ENCODE data around the gene DAP3. TPM values are rescaled to one million over a fixed set of nuclear protein-coding genes. Genes with fewer than 3 reads are reported as not detected.
"Not testable (repeated sequence)": the region's sequence is repeated elsewhere in the genome, so short reads cannot be mapped to it uniquely, and the experiment has no call there.

The DAP3 gene
- total and polyA plus RNA-seq, 9 of the 15 experiments (the other 6 are each of a cell fraction or from before 2014, with no cell fraction given): 155 to 484 (median 298) TPM

DNA sequence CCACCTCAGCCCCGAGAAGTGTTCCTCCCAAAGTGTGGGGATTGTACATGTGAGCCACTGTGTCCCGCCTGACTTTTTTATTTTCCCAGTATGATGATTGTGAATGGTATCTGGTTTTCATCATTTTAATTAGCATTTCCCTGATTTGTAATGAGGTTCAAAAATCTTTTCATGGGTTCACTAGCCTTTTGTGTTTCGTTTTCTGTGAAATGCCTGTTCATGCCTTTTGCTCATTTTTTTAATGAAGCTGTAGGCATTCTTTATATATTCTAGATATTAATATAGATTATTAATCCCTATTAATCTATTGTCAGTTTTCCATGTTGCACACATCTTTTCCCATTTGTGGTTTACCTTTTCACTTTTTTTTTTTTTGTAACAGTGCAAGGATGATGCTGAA lies 20.5 kb downstream of the DAP3 start:
- 0 out of 2 replicates have a peak, but pooled peaks cover 2% of the 10 kb centered on the region for H3K9me3 ChIP-seq (replicated peaks; ENCODE audit: control insufficient read depth, insufficient read depth, low read depth, low read length)
- POLR2A ChIA-PET: no interaction called here
- DNase-seq (ENCODE audit: extremely low read depth in 1 of 4, low spot score in 3 of 4): no peak
- intact Hi-C loops (cut with micrococcal nuclease) (no loop called here), in situ Hi-C loops (cut with MboI) (no loop called here)
- no TSS peak for BruUV-seq (replicated peaks)
- no peaks in the 10 kb centered on the region for H4K20me1 ChIP-seq (replicated peaks; ENCODE audit: control insufficient read depth, insufficient read depth, low read length)
- H3K4me3 ChIP-seq: no peak overlapping the region
- H3K27me3 ChIP-seq (ENCODE audit: control insufficient read depth in 2 of 2, insufficient read depth in 2 of 2, low read length in 2 of 2): no peaks in the 10 kb centered on the region
- CTCF ChIA-PET (ENCODE audit: low intra/inter-chr PET ratio): no interaction called here
- no peak overlapping the region for H3K4me2 ChIP-seq (ENCODE audit: insufficient read depth, low read length)
- no peaks in the 10 kb centered on the region for H3K9me1 ChIP-seq (ENCODE audit: control insufficient read depth, insufficient read depth, low read length)
- H3K27ac ChIP-seq (ENCODE audit: extremely low read depth, low read depth, low read length): no peak overlapping the region
- 100% methylated on average over 3 of the region's 3 CpGs for WGBS (ENCODE audit: insufficient coverage, low coverage, missing lambda C conversion rate)
- no peak overlapping the region for H2AFZ ChIP-seq (ENCODE audit: low read depth, low read length)
- no peak for ATAC-seq
- H3K4me1 ChIP-seq (replicated peaks in 1 of 2; ENCODE audit: control insufficient read depth in 2 of 2, insufficient read depth in 2 of 2, low read length in 2 of 2): no peaks in the 10 kb centered on the region
- H3K79me2 ChIP-seq (ENCODE audit: control insufficient read depth, insufficient read depth, low read length): peaks cover 74% of the 10 kb centered on the region
- peaks cover 56% of the 10 kb centered on the region for H3K36me3 ChIP-seq (ENCODE audit: control insufficient read depth, insufficient read depth, low read length)
- no peak for FAIRE-seq
- H3K9ac ChIP-seq (ENCODE audit: insufficient read depth in 1 of 2, low read depth in 2 of 2, low read length in 2 of 2): no peak overlapping the region
- TF ChIP-seq, protein P1, sequence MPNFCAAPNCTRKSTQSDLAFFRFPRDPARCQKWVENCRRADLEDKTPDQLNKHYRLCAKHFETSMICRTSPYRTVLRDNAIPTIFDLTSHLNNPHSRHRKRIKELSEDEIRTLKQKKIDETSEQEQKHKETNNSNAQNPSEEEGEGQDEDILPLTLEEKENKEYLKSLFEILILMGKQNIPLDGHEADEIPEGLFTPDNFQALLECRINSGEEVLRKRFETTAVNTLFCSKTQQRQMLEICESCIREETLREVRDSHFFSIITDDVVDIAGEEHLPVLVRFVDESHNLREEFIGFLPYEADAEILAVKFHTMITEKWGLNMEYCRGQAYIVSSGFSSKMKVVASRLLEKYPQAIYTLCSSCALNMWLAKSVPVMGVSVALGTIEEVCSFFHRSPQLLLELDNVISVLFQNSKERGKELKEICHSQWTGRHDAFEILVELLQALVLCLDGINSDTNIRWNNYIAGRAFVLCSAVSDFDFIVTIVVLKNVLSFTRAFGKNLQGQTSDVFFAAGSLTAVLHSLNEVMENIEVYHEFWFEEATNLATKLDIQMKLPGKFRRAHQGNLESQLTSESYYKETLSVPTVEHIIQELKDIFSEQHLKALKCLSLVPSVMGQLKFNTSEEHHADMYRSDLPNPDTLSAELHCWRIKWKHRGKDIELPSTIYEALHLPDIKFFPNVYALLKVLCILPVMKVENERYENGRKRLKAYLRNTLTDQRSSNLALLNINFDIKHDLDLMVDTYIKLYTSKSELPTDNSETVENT (CRISPR knock-in tag; IDR thresholded peaks at IDR 0.05): no peak
- TF ChIP-seq, protein P2, sequence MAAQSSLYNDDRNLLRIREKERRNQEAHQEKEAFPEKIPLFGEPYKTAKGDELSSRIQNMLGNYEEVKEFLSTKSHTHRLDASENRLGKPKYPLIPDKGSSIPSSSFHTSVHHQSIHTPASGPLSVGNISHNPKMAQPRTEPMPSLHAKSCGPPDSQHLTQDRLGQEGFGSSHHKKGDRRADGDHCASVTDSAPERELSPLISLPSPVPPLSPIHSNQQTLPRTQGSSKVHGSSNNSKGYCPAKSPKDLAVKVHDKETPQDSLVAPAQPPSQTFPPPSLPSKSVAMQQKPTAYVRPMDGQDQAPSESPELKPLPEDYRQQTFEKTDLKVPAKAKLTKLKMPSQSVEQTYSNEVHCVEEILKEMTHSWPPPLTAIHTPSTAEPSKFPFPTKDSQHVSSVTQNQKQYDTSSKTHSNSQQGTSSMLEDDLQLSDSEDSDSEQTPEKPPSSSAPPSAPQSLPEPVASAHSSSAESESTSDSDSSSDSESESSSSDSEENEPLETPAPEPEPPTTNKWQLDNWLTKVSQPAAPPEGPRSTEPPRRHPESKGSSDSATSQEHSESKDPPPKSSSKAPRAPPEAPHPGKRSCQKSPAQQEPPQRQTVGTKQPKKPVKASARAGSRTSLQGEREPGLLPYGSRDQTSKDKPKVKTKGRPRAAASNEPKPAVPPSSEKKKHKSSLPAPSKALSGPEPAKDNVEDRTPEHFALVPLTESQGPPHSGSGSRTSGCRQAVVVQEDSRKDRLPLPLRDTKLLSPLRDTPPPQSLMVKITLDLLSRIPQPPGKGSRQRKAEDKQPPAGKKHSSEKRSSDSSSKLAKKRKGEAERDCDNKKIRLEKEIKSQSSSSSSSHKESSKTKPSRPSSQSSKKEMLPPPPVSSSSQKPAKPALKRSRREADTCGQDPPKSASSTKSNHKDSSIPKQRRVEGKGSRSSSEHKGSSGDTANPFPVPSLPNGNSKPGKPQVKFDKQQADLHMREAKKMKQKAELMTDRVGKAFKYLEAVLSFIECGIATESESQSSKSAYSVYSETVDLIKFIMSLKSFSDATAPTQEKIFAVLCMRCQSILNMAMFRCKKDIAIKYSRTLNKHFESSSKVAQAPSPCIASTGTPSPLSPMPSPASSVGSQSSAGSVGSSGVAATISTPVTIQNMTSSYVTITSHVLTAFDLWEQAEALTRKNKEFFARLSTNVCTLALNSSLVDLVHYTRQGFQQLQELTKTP (IDR thresholded peaks at IDR 0.05; ENCODE audit: low read depth in 1 of 2, partially characterized antibody in 2 of 2): peak in 1 of 2 experiments; percentile 96

DNA sequence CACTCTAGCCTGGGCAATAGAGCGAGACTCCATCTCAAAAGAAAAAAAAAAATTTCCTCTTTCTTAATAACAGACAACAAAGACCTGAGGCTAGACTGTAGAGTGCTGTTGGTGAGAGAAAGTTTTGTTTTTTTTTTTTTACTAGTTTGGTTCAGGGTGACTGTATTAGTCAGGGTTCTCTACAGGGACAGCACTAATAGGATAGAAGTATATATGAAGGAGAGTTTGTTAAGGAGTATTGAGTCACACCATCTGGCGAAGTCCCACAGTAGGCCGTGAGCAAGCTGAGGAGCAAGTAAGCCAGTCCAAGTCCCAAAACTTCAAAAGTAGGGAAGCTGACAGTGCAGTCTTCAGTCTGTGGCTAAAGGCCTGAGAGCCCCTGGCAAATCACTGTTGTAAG lies 22.6 kb downstream of the DAP3 start:
- CTCF ChIA-PET (ENCODE audit: low intra/inter-chr PET ratio); H3K4me1 ChIP-seq (replicated peaks in 1 of 2; ENCODE audit: control insufficient read depth in 2 of 2, insufficient read depth in 2 of 2, low read length in 2 of 2); H3K4me3 ChIP-seq; H2AFZ ChIP-seq (ENCODE audit: low read depth, low read length); H3K27ac ChIP-seq (ENCODE audit: extremely low read depth, low read depth, low read length); in situ Hi-C loops (cut with MboI); H3K9ac ChIP-seq (ENCODE audit: insufficient read depth in 1 of 2, low read depth in 2 of 2, low read length in 2 of 2); BruUV-seq (replicated peaks); H4K20me1 ChIP-seq (replicated peaks; ENCODE audit: control insufficient read depth, insufficient read depth, low read length); intact Hi-C loops (cut with micrococcal nuclease); H3K9me3 ChIP-seq (replicated peaks; ENCODE audit: control insufficient read depth, insufficient read depth, low read depth, low read length); H3K4me2 ChIP-seq (ENCODE audit: insufficient read depth, low read length); DNase-seq (ENCODE audit: extremely low read depth in 1 of 4, low spot score in 3 of 4); FAIRE-seq; ATAC-seq; H3K27me3 ChIP-seq (ENCODE audit: control insufficient read depth in 2 of 2, insufficient read depth in 2 of 2, low read length in 2 of 2); H3K9me1 ChIP-seq (ENCODE audit: control insufficient read depth, insufficient read depth, low read length): not testable (repeated sequence)
- WGBS (ENCODE audit: insufficient coverage, low coverage, missing lambda C conversion rate): 100% methylated on average over 1 of the region's 3 CpGs
- H3K36me3 ChIP-seq (ENCODE audit: control insufficient read depth, insufficient read depth, low read length): peaks cover 66% of the 10 kb centered on the region
- H3K79me2 ChIP-seq (ENCODE audit: control insufficient read depth, insufficient read depth, low read length): peaks cover 67% of the 10 kb centered on the region
- POLR2A ChIA-PET: interaction anchor here (0.6 kb wide), 1 partner anchor 574 kb away, joined by 4 read pairs; no protein-coding TSS in a partner anchor
